GM21367 (cell line): Measurements from ENCODE around the gene AGAP1.
"Not testable (repeated sequence)": the region's sequence is repeated elsewhere in the genome, so short reads cannot be mapped to it uniquely, and the experiment has no call there.

Experiments
- ATAC-seq: cut with Tn5 transposase; IDR thresholded peaks from one replicate; pipeline ENCODE4 v1.9.1; 2021; ENCODE audit not compliant: unreplicated experiment

The AGAP1 gene

GRCh38 chr2:235926229-235926628 is 432.4 kb downstream of the AGAP1 start:
- no peak for ATAC-seq

- ATAC-seq: no peak
Observed at GRCh38 chr2:235928751-235929370, 435.0 kb downstream of the AGAP1 start.

DNA sequence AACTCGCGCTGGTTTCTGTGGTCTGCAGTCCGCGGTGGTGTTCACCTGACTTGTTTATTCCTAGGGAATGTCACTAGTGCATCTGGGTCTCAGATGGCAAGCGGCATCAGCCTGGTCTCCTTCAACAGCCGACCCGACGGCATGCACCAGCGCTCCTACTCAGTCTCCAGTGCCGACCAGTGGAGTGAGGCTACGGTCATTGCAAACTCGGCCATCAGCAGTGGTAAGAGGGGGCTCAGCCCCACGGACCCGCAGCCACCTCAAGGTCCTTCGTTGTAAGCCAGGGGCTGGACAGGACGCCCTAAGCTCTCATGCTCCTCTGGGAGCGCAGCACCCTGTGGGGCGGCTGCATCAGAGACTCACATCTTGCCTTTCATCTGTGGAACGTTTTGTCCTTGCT is 436.9 kb downstream of the AGAP1 start:
- ATAC-seq: no peak

DNA sequence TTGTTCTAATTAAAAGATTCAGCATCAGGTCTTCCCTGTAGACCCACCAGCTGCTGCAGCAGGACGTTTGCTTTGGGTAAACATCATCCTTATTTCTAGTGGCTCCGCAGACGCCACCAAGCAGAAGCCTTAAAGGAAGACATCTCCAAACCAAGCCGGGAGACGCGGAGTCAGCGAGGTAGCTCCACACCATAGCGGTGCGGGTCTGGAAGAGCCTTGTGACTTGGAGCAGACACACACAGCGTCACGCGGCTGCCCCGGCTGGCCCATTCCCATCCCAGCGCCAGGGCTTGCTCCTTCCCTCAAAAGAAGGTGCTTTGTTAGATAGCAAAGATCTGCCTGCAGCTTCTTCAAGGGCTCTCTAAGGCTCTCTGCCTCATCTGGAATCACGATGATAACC is 437.8 kb downstream of the AGAP1 start:
- ATAC-seq: no peak

GRCh38 chr2:235934059-235934773 is 440.4 kb downstream of the AGAP1 start:
- ATAC-seq: no peak

DNA sequence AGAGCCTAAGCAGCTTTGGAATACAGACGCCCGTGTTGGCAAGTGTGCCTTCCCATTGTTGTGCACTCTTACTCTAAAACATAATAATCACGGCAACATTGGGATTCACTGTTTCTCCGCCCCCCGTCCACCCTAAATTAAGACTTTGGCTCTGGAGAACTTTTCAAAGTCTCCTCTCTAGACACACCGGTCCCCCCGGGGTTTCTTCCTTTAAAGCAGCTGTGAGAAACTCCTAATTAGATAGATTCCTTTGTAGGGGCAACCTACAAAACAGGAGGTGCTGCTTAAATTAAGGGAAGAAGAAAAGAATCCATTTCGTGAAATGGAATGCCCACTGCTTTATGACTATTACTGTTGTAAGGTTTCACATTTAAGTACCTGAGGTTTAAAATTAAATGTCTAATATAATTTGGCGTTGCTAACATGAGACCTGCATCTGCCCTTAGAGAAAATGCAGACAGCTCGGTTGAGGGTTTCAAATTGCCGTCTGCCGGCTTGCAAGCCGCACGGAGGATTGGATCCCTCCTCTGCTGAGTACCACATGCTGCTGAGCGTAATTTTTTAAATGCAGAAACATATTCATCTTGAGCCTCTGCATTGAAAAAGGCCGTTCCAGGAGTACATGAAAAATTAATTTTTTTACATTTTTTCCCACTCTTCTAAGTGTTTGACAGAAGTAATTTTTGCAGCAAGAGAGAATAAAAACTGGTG is 441.1 kb downstream of the AGAP1 start:
- ATAC-seq: no peak

GRCh38 chr2:235935773-235936172 is 441.9 kb downstream of the AGAP1 start:
- ATAC-seq: no peak

GRCh38 chr2:235936493-235936892 is 442.6 kb downstream of the AGAP1 start:
- ATAC-seq: no peak

- ATAC-seq: no peak
Observed at GRCh38 chr2:235937087-235937486, 443.2 kb downstream of the AGAP1 start.

DNA sequence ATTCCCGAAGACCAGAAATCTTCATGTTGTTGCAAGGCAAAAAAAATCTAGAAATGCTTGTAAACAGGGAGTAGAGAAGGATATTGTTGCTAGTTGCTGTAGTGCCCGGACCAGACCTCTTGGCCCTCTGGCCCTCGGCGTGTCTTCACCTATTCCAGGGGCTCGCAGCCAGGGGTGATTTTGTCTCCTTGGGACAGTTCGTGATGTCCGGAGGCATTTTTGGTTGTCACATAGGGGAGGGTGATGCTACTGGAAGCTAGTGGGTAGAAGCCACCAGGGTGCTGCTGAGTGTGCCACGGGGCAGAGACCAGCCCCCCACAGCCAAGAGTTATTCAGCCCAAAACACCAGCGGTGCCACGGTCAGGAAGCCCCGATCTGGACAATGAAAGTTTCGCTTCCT is 443.7 kb downstream of the AGAP1 start:
- no peak for ATAC-seq

DNA sequence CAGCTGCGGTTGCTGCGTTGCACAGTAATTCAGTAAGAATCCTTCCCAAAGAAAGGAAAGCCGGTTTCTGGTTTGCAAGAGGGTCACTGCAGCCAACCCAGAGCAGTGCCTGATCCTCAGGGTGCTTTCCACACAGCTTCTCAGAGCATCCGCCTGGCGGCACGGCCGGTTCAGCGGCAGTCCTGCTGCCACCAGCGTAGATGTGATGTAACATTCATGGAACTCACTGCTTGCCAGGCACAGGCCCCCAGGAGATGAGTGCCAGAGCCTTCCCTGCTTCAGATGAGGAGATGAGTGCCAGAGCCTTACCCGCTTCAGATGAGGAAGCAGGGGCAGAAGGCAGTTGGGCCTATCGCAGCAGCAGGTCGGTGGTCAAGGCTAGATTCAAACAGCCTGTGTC is 444.1 kb downstream of the AGAP1 start:
- ATAC-seq: no peak

DNA sequence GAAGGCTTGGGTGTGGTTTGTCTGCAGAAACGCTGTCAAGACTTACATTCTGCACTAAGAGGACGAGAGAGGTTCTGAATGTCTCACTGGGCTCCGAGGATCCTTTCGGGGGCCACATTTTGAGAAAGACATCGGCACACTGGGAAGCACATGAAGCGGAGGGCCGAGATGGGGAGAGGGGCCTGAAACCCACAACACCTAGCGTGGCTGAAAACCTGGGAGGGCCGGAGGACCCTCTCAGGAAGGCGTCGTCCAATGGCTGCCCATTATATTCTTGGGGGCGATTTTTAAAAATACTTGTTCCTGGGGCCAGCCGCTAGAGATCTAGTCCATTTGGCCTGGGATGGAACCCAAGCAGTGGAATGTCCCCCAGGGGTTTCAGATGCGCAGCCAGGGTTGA is 444.8 kb downstream of the AGAP1 start:
- no peak for ATAC-seq

DNA sequence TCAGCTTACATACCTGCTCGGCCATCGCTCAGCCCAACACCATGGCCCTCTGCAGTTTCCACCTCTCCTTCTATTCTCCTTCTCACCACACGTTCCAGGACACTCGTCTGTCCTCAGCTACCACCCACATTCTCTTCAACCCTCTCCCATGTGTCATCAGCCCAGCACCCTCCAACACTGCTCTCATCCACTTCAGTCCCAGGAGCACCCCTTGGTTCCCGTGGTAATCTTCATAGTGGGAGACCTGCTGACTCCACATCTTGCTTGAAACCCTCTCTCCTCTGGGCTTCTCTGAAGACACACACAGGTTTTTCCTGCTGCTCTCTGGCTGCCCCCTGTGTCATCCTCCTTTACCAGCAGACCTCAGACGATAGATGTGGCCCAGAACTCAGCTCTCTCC is 445.6 kb downstream of the AGAP1 start:
- no peak for ATAC-seq

GRCh38 chr2:235940330-235940729 is 446.5 kb downstream of the AGAP1 start:
- no peak for ATAC-seq

DNA sequence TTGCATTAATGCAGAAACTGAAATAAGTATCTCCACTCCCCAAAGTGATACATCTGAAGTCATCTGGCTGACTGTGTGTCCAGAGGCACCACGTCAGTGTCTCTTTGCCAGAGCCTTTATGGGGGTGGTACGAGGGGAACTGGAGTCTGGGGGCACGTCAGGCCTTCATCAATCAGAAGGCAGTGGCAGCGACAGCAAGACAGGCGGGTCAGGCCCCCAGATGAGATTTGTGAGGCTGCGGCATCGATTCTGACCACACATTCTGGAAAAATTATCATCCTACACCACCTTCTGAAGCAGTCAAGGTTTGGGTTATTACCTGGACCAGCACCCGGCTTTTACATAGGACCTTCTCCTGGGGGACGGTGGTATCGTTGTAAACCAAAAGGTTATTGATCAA is 450.7 kb downstream of the AGAP1 start:
- no peak for ATAC-seq

- no peak for ATAC-seq
Observed at GRCh38 chr2:235945608-235946140, 451.8 kb downstream of the AGAP1 start.

- no peak for ATAC-seq
Observed at GRCh38 chr2:235946590-235946989, 452.7 kb downstream of the AGAP1 start.

DNA sequence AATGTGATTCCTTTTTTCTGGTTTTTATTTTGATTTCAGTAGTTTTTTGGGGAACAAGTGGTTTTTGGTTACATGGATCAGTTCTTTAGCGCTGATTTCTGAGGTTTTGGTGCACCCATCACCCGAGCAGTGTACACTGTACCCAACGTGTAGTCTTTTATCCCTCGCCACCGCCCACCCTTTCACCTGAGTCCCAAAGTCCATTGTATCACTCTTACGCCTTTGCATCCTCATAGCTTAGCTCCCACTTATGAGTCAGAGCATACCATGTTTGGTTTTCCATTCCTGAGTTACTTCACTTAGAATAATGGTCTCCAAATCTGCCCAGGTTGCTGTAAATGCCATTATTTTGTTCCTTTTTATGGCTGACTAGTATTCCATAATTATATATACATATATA is 453.2 kb downstream of the AGAP1 start:
- ATAC-seq: not testable (repeated sequence)

- ATAC-seq: no peak
Observed at GRCh38 chr2:235949567-235950472, 456.0 kb downstream of the AGAP1 start.

DNA sequence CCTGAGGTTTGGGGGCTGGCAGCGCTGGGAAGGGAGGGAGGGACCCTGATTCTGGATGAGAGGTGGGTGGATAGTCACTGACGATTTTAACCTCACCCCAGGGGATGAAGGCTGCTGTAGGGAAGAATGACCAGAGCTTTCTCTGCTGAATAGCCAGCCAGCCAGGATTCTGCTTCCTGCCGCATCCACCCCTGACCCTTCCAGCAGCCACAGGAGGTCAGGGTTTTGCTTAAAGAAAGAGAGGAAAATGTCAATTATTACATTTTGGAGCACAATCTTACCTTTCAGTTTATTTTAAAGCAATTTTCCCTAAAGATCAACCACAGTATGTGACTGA is 456.6 kb downstream of the AGAP1 start:
- ATAC-seq: no peak

DNA sequence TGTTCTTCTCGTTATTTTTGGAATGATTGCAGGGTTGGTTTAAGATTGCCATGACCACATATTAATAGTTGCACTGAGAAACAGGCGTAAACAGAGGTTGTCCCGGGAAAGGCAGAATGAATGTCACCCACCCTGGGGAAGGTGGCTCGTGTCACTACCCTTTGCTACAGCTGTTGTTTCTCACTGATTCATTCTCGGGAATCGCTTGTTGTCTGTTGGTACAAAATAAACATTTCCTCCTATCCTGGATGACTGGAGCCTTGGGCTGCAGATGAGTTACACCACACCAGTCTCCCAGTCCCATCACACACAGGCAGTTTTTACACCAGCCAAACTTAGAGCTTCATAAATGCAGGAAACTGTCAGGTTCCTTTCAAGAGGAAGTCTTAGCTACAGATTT is 457.6 kb downstream of the AGAP1 start:
- no peak for ATAC-seq
